GM12878 (cell line): ENCODE results near the gene NTM.

Source experiments
- POLR2A ChIP-seq: IDR thresholded peaks from 2 replicates; pipeline ENCODE4 v1.6.1; 2011; ENCODE audit warnings: low read depth, mild to moderate bottlenecking, low read length
- SMC3 ChIP-seq: IDR thresholded peaks from 2 replicates; pipeline ENCODE4 v1.6.1; 2011; ENCODE audit warnings: low read length, improper control_type of control experiment, borderline replicate concordance
- SPI1 ChIP-seq: IDR thresholded peaks from 2 replicates; pipeline ENCODE4 v1.6.1; 2011; ENCODE audit warnings: low read depth, mild to moderate bottlenecking, low read length, moderate library complexity, borderline replicate concordance; ENCODE audit not compliant: insufficient read depth
- TCF7 ChIP-seq: IDR thresholded peaks from 2 replicates; pipeline ENCODE4 v1.6.1; 2014; ENCODE audit warnings: antibody characterized with exemption, borderline replicate concordance
- TF ChIP-seq, protein P1 (sequence below), 3 experiments: IDR thresholded peaks in 2 of 3; conservative IDR thresholded peaks in 1 of 3; 2 replicates each; pipeline ENCODE4 v1.5.1; 2011; ENCODE audit warnings: low read depth in 3 of 3, low read length in 3 of 3, mild to moderate bottlenecking in 3 of 3, control low read depth in 2 of 3, moderate library complexity in 2 of 3, inconsistent platforms in 1 of 3, mixed read lengths in 1 of 3; ENCODE audit not compliant: control insufficient read depth in 2 of 3, insufficient read depth in 1 of 3; ENCODE audit errors: extremely low read depth in 1 of 3

DNA sequence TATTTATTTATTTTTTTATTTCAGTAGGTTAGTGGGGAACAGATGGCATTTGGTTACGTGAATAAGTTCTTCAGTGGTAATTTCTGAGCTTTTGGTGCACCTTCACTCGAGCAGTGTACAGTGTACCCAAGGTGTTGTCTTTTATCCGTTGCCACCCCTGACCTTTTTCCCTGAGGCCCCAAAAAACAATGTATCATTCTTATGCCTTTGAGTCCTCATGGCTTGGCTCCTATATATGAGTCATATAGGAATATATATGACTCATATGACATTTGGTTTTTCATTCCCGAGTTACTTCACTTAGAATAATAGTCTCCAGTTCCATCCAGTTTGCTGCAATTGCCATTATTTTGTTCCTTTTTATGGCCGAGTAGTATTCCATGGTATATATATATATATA is 763.9 kb downstream of the NTM start:
- no peak for TF ChIP-seq SMC3
- TF ChIP-seq, protein P1, sequence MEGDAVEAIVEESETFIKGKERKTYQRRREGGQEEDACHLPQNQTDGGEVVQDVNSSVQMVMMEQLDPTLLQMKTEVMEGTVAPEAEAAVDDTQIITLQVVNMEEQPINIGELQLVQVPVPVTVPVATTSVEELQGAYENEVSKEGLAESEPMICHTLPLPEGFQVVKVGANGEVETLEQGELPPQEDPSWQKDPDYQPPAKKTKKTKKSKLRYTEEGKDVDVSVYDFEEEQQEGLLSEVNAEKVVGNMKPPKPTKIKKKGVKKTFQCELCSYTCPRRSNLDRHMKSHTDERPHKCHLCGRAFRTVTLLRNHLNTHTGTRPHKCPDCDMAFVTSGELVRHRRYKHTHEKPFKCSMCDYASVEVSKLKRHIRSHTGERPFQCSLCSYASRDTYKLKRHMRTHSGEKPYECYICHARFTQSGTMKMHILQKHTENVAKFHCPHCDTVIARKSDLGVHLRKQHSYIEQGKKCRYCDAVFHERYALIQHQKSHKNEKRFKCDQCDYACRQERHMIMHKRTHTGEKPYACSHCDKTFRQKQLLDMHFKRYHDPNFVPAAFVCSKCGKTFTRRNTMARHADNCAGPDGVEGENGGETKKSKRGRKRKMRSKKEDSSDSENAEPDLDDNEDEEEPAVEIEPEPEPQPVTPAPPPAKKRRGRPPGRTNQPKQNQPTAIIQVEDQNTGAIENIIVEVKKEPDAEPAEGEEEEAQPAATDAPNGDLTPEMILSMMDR (IDR thresholded peaks at IDR 0.05 in 2 of 3, conservative IDR thresholded peaks at IDR 0.05 in 1 of 3; ENCODE audit: control insufficient read depth in 2 of 3, extremely low read depth in 1 of 3, insufficient read depth in 1 of 3, low read depth in 3 of 3, low read length in 3 of 3) = no peak
- TF ChIP-seq SPI1 = no peak
- TF ChIP-seq POLR2A = no peak
- no peak for TF ChIP-seq TCF7
